Brain microvascular endothelial cell (primary cell): ENCODE results near the gene SLF2.

ENCODE experiments used
- DNase-seq: peaks from one replicate; pipeline ENCODE4 v3.0.0-alpha.2; 2020
- H3K27ac ChIP-seq: fragments of 250-450 bp; sonication (Bioruptor Pico); 2 replicates; pipeline ENCODE4 v1.5.1; 2020; ENCODE audit warnings: mild to moderate bottlenecking, moderate library complexity
- H3K27me3 ChIP-seq: fragments of 250-450 bp; sonication (Bioruptor Pico); replicated peaks from 2 replicates; pipeline ENCODE4 v1.5.1; 2020; ENCODE audit warnings: mild to moderate bottlenecking
- H3K36me3 ChIP-seq: fragments of 250-450 bp; sonication (Bioruptor Pico); replicated peaks from 2 replicates; pipeline ENCODE4 v1.5.1; 2020; ENCODE audit warnings: mild to moderate bottlenecking
- H3K4me3 ChIP-seq: 2 replicates; pipeline ENCODE4 v1.5.1; 2011; ENCODE audit warnings: low read depth, mild to moderate bottlenecking, control low read depth, low read length, moderate library complexity
- in situ Hi-C: cut with HindIII; loops from 2 replicates; pipeline ENCODE4 v1.10.0; 2017; ENCODE audit warnings: low sequenced_read_pairs, low pct_ligation_motif_present
- TF ChIP-seq, protein P1 (sequence below): IDR thresholded peaks from 2 replicates; pipeline ENCODE4 v1.5.1; 2011; ENCODE audit warnings: low read depth, mild to moderate bottlenecking, moderate library complexity, low read length, control low read depth, inconsistent platforms; ENCODE audit errors: missing control alignments

Gene SLF2

GRCh38 chr10:100904917-100905316 is 7.8 kb upstream of the SLF2 start:
- in situ Hi-C loops, result no loop called here
- Histone ChIP-seq H3K4me3 (no peak overlapping the region), H3K27ac (no peak overlapping the region), H3K27me3 (no peaks in the 10 kb centered on the region), H3K36me3 (no peaks in the 10 kb centered on the region)
- no peak for DNase-seq
- TF ChIP-seq, protein P1, sequence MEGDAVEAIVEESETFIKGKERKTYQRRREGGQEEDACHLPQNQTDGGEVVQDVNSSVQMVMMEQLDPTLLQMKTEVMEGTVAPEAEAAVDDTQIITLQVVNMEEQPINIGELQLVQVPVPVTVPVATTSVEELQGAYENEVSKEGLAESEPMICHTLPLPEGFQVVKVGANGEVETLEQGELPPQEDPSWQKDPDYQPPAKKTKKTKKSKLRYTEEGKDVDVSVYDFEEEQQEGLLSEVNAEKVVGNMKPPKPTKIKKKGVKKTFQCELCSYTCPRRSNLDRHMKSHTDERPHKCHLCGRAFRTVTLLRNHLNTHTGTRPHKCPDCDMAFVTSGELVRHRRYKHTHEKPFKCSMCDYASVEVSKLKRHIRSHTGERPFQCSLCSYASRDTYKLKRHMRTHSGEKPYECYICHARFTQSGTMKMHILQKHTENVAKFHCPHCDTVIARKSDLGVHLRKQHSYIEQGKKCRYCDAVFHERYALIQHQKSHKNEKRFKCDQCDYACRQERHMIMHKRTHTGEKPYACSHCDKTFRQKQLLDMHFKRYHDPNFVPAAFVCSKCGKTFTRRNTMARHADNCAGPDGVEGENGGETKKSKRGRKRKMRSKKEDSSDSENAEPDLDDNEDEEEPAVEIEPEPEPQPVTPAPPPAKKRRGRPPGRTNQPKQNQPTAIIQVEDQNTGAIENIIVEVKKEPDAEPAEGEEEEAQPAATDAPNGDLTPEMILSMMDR, result no peak

DNA sequence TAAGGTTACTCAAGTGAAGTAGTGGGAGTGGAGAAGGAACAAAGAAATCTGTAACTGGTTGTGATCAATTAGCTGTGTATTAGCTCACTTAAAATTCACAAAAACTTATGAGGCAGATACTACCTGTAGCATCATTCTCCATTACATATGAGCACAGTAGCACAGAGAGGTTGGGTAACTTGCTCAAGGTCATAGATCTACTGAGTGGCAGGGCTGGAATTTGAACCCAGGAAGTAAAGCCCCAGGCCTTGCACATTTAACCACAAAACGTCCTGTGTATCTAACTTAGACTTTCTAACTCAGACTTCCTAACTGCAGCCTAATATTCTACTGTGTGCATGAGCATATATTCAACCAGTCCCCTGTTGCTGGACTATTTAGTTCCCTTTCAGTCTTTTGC is 5.6 kb upstream of the SLF2 start:
- no peaks in the 10 kb centered on the region for H3K27me3 ChIP-seq
- TF ChIP-seq, protein P1, result no peak
- H3K4me3 ChIP-seq, result no peak overlapping the region
- in situ Hi-C loops, result no loop called here
- no peak for DNase-seq
- no peaks in the 10 kb centered on the region for H3K36me3 ChIP-seq
- no peak overlapping the region for H3K27ac ChIP-seq

DNA sequence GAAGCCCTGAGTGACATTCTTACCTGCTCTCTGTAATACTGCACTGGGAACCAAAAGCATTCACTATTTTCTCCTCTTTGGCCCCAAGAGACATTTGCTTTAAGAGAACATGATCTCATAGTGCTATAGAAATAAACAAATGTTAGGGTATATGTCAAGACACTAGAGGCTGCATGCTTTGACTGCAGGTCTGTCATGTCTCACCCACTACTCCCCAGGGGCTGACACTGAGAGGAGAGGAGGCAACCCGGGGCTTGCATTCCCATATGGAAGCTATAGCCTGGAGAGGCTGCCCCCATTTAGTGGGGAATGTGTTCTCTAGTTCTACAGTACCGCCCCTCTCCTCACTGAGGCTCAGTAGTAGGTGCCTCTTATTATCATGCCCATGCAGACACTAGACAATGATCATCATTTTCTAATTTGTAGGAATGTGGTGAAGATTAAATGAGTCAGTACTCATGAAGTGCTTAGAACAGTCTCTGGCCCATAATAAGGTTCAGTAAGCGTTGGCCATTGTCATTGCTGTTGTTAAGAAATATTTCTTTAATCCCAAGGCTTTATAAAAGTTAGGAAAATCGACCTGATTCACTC is 4.9 kb upstream of the SLF2 start:
- no peak for DNase-seq
- H3K4me3 ChIP-seq, result no peak overlapping the region
- H3K27ac ChIP-seq, result no peak overlapping the region
- H3K36me3 ChIP-seq, result no peaks in the 10 kb centered on the region
- in situ Hi-C loops, result no loop called here
- TF ChIP-seq, protein P1, result no peak
- H3K27me3 ChIP-seq, result no peaks in the 10 kb centered on the region

- TF ChIP-seq, protein P1, result no peak
- in situ Hi-C loops, result no loop called here
Measured at GRCh38 chr10:100908378-100908777, 4.4 kb upstream of the SLF2 start.

DNA sequence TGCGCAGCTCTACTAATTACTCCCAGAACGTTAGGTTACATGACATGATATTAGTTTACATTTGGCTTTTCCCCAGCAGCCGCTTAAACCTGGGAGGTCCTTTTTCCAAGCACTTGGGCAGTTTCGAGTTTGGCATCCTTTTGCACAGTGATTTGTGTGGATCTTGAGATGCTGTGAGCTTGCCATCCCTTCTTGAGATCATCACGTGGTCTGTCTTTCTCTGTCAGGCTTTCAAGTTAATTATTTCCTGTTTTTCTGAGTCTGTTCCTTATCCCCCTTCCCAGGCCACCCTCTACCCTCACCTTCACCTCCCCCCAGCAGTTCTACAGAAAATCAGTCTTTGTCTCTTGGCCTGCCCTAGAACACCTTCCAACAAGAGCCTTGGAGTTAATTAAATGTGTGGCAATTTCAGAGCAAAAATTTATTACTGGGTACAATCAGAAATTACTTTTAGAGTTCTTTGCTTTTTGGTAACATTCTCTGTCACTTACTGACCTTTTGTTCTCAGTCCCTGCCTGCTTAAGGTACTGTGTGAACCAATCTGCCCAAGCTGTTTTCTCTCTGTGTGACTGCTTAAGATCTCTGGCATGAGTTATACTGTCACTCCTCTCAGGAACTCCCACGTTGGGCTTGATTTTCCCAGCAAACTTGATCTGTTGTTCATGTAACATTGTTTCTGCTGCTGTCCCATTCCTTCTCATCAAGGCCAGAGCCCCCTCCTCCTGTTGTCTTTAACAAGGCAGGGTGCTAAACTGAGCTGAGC is 3.1 kb upstream of the SLF2 start:
- TF ChIP-seq, protein P1, result no peak
- H3K4me3 ChIP-seq, result no peak overlapping the region
- in situ Hi-C loops, result no loop called here
- no peaks in the 10 kb centered on the region for H3K36me3 ChIP-seq
- H3K27ac ChIP-seq, result no peak overlapping the region
- H3K27me3 ChIP-seq, result no peaks in the 10 kb centered on the region
- DNase-seq, result no peak

More at GRCh38 chr10:100908378-100908777, 4.4 kb upstream of the SLF2 start:
- Histone ChIP-seq H3K27me3 (no peaks in the 10 kb centered on the region), H3K36me3 (no peaks in the 10 kb centered on the region), H3K27ac (no peak overlapping the region), H3K4me3 (no peak overlapping the region)
- DNase-seq, result no peak
